Measurements from ENCODE around the gene GALNT16. TPM values are rescaled to one million over a fixed set of nuclear protein-coding genes. Genes with fewer than 3 reads are reported as not detected.
"Not testable (repeated sequence)": the region's sequence is repeated elsewhere in the genome, so short reads cannot be mapped to it uniquely, and the experiment has no call there.

Gene GALNT16
- total RNA-seq, result 6.4 to 9.9 TPM (median 8.2 TPM) in 3 replicates

DNA sequence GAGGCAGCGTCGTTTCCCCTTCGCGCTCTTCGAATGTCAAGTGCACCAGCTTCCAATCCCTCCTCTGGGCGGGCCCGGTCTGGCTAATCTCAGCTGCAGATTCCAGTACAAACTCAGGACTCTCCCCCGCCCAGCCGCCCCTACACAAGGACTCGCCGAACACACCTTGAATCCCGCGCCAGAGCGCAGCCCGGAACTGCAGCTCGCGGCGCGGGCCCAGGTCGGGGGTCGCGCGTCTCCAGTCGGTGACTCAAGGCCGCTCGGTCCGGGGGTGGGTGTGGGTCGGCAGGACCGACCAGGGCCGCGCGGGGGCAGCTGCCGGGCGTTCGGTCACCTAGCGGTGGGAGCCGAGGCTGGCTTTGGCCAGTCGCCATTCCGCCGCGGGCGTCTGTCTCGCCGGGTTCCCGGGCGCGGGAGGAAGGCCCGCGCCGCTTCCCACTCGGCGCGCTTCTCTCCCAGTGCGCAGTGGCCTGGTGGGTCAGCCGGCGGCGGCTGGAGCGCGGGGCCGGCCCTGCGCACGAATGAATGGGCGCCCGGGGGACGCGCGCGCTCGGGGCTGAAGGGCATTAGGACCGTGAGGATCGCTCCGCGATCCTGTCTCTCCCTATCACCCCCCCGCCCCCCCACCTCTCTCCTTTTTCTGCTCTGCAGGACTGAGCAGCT is at the start of gene GALNT16:
Gene GALNT16, plus strand, starts transcription at position 632 of the 663 bp plus-strand sequence. CDS start 133 bp downstream, outside the sequence.
- peak; percentile 53 to 73 for DNase-seq (ENCODE audit: low spot score in 2 of 2, unreplicated experiment in 2 of 2)

GRCh38 chr14:69214393-69214792 is 45.6 kb upstream of the GALNT16 start:
- H3K27me3 Mint-ChIP-seq (ENCODE audit: low read depth), result no peaks in the 10 kb centered on the region
- no peaks in the 10 kb centered on the region for H3K4me1 Mint-ChIP-seq
- TF ChIP-seq CTCF (IDR thresholded peaks at IDR 0.05; ENCODE audit: unreplicated experiment), result no peak
- H3K4me3 Mint-ChIP-seq, result no peak overlapping the region
- peaks cover 8% of the 10 kb centered on the region for H3K9me3 Mint-ChIP-seq
- no peak for DNase-seq (ENCODE audit: low spot score in 2 of 2, unreplicated experiment in 2 of 2)
- peak overlapping the region; percentile 14 for H3K27ac Mint-ChIP-seq
- peaks cover 49% of the 10 kb centered on the region for H3K36me3 Mint-ChIP-seq

More for the DNA sequence above, at the start of gene GALNT16:
- Mint-ChIP-seq H3K27me3 (ENCODE audit: low read depth) (peaks cover 77% of the 10 kb centered on the region), H3K27ac (no peak within 1 kb of the TSS), H3K4me1 (peaks cover 10% of the 10 kb centered on the region), H3K36me3 (no peaks in the 10 kb centered on the region), H3K4me3 (peak within 1 kb of the TSS; percentile 78), H3K9me3 (no peaks in the 10 kb centered on the region)
- peak; percentile 51 for TF ChIP-seq CTCF (IDR thresholded peaks at IDR 0.05; ENCODE audit: unreplicated experiment)

- not testable (repeated sequence) for H3K27me3 Mint-ChIP-seq (ENCODE audit: low read depth); H3K27ac Mint-ChIP-seq
These were observed 42.3 kb upstream of the GALNT16 start for GRCh38 chr14:69217663-69218062.

GRCh38 chr14:69224946-69225345 is 35.0 kb upstream of the GALNT16 start:
- Mint-ChIP-seq H3K27me3 (ENCODE audit: low read depth) (no peaks in the 10 kb centered on the region), H3K27ac (no peak overlapping the region), H3K9me3 (no peaks in the 10 kb centered on the region), H3K4me3 (no peak overlapping the region), H3K36me3 (peaks cover 17% of the 10 kb centered on the region), H3K4me1 (peaks cover 8% of the 10 kb centered on the region)
- TF ChIP-seq CTCF (IDR thresholded peaks at IDR 0.05; ENCODE audit: unreplicated experiment), result no peak
- DNase-seq (ENCODE audit: low spot score in 2 of 2, unreplicated experiment in 2 of 2), result no peak

More at GRCh38 chr14:69217663-69218062, 42.3 kb upstream of the GALNT16 start:
- H3K36me3 Mint-ChIP-seq, result peaks cover 40% of the 10 kb centered on the region
- not testable (repeated sequence) for H3K9me3 Mint-ChIP-seq; H3K4me1 Mint-ChIP-seq; H3K4me3 Mint-ChIP-seq; DNase-seq (ENCODE audit: low spot score in 2 of 2, unreplicated experiment in 2 of 2)

- H3K27ac Mint-ChIP-seq, result peak overlapping the region; percentile 21
- peaks cover 22% of the 10 kb centered on the region for H3K36me3 Mint-ChIP-seq
- no peaks in the 10 kb centered on the region for H3K9me3 Mint-ChIP-seq
- H3K4me1 Mint-ChIP-seq, result peaks cover 8% of the 10 kb centered on the region
- DNase-seq (ENCODE audit: low spot score in 2 of 2, unreplicated experiment in 2 of 2), result no peak
- no peak for TF ChIP-seq CTCF (IDR thresholded peaks at IDR 0.05; ENCODE audit: unreplicated experiment)
- no peak overlapping the region for H3K4me3 Mint-ChIP-seq
- no peaks in the 10 kb centered on the region for H3K27me3 Mint-ChIP-seq (ENCODE audit: low read depth)
These were observed 33.8 kb upstream of the GALNT16 start for GRCh38 chr14:69226178-69226577.

- Mint-ChIP-seq H3K4me1 (peaks cover 10% of the 10 kb centered on the region), H3K4me3 (no peak overlapping the region), H3K27ac (no peak overlapping the region), H3K36me3 (peaks cover 27% of the 10 kb centered on the region), H3K27me3 (ENCODE audit: low read depth) (no peaks in the 10 kb centered on the region), H3K9me3 (no peaks in the 10 kb centered on the region)
- no peak for DNase-seq (ENCODE audit: low spot score in 2 of 2, unreplicated experiment in 2 of 2)
- TF ChIP-seq CTCF (IDR thresholded peaks at IDR 0.05; ENCODE audit: unreplicated experiment), result no peak
These were observed 33.2 kb upstream of the GALNT16 start for GRCh38 chr14:69226736-69227135.
